Fibroblast of lung (primary cell): ENCODE measurements around the gene RPSA.
"Not testable (repeated sequence)": the region's sequence is repeated elsewhere in the genome, so short reads cannot be mapped to it uniquely, and the experiment has no call there.

Experiments used
- EZH2 ChIP-seq: IDR thresholded peaks from 2 replicates; pipeline ENCODE4 v1.5.1; 2012; ENCODE audit warnings: low read length, control low read depth, mild to moderate bottlenecking; ENCODE audit errors: missing control alignments
- TF ChIP-seq, protein P1 (sequence below), 2 donors: IDR thresholded peaks in 1 of 2; conservative IDR thresholded peaks in 1 of 2; 1 replicate in 1 of 2; 2 replicates in 1 of 2; pipeline ENCODE4 v1.5.1; 2011 to 2012; ENCODE audit warnings: low read length in 2 of 2, control low read depth in 1 of 2, inconsistent platforms in 1 of 2, low read depth in 1 of 2, mild to moderate bottlenecking in 1 of 2

DNA sequence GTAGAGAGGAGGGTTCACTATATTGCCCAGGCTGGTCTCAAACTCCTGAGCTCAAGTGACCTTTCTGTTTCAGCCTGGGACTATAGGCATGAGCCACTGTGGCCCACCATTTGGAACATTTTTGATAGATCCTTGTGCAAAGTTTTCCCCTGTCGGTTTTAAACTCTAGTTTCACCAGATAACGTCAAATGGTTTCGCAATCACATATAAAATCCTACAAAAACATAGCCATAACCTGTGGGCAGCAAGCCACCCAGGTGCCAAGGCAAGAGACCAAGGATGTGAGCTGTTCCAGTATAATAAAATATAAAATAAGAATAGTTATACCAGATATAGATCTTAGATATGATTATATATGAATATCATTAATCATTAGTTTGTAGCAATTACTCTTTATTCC is 10.5 kb downstream of the RPSA start:
- TF ChIP-seq EZH2, result not testable (repeated sequence)
- TF ChIP-seq, protein P1, sequence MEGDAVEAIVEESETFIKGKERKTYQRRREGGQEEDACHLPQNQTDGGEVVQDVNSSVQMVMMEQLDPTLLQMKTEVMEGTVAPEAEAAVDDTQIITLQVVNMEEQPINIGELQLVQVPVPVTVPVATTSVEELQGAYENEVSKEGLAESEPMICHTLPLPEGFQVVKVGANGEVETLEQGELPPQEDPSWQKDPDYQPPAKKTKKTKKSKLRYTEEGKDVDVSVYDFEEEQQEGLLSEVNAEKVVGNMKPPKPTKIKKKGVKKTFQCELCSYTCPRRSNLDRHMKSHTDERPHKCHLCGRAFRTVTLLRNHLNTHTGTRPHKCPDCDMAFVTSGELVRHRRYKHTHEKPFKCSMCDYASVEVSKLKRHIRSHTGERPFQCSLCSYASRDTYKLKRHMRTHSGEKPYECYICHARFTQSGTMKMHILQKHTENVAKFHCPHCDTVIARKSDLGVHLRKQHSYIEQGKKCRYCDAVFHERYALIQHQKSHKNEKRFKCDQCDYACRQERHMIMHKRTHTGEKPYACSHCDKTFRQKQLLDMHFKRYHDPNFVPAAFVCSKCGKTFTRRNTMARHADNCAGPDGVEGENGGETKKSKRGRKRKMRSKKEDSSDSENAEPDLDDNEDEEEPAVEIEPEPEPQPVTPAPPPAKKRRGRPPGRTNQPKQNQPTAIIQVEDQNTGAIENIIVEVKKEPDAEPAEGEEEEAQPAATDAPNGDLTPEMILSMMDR (conservative IDR thresholded peaks at IDR 0.05 in 1 of 2, IDR thresholded peaks at IDR 0.05 in 1 of 2; ENCODE audit: low read depth in 1 of 2, low read length in 2 of 2), result not testable (repeated sequence)
